ENCODE measurements around the gene PCSK2.

- TF ChIP-seq, protein P1, sequence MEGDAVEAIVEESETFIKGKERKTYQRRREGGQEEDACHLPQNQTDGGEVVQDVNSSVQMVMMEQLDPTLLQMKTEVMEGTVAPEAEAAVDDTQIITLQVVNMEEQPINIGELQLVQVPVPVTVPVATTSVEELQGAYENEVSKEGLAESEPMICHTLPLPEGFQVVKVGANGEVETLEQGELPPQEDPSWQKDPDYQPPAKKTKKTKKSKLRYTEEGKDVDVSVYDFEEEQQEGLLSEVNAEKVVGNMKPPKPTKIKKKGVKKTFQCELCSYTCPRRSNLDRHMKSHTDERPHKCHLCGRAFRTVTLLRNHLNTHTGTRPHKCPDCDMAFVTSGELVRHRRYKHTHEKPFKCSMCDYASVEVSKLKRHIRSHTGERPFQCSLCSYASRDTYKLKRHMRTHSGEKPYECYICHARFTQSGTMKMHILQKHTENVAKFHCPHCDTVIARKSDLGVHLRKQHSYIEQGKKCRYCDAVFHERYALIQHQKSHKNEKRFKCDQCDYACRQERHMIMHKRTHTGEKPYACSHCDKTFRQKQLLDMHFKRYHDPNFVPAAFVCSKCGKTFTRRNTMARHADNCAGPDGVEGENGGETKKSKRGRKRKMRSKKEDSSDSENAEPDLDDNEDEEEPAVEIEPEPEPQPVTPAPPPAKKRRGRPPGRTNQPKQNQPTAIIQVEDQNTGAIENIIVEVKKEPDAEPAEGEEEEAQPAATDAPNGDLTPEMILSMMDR (IDR thresholded peaks at IDR 0.05; ENCODE audit: poor library complexity, severe bottlenecking): no peak
- TF ChIP-seq EZH2 (IDR thresholded peaks at IDR 0.05; ENCODE audit: borderline replicate concordance, insufficient read depth, low read length, poor library complexity, severe bottlenecking) (no peak), EP300 (conservative IDR thresholded peaks at IDR 0.05; ENCODE audit: poor library complexity, severe bottlenecking) (no peak)
Observed at GRCh38 chr20:17437251-17437650, 210.4 kb downstream of the PCSK2 start.
